IMR-90 (cell line): ENCODE results near the gene TSKU. TPM values are rescaled to one million over a fixed set of nuclear protein-coding genes. Genes with fewer than 3 reads are reported as not detected.

ENCODE experiments used
- ATAC-seq: fragments of 200-7000 bp; cut with Tn5 transposase; 2 replicates; pipeline ENCODE4 v1.9.1; 2020; ENCODE audit warnings: low read depth, mild to moderate bottlenecking, moderate library complexity
- BruUV-seq: library from RNA; stranded (reverse); fragments of 400-500 nt; replicated peaks from 2 replicates; lab custom pipeline; 2021; lab: Mats Ljungman, UMichigan
- CTCF ChIA-PET: fragments of 300-600 bp; formaldehyde crosslinking; extraction: SDS; loops from one replicate; lab custom pipeline; 2021; ENCODE audit warnings: antibody characterized with exemption; lab: Yijun Ruan, JAX
- POLR2A ChIA-PET: fragments of 300-600 bp; sonication (Branson Sonifier 250); formaldehyde crosslinking; loops from one replicate; lab custom pipeline; 2022; ENCODE audit warnings: antibody characterized with exemption; ENCODE audit not compliant: unreplicated experiment; lab: Charles Lee
- DNase-seq: peaks from one replicate; pipeline ENCODE4 v3.0.0; 2013
- H2AFZ ChIP-seq: replicated peaks from 2 replicates; pipeline ENCODE3; 2013; ENCODE audit warnings: low read length, mild to moderate bottlenecking; ENCODE audit not compliant: poor library complexity
- H2AK5ac ChIP-seq: 2 replicates; pipeline ENCODE4 v1.6.1; 2013; ENCODE audit warnings: low read depth, low read length, inconsistent platforms
- H2AK9ac ChIP-seq: replicated peaks from 2 replicates; pipeline ENCODE3; 2013; ENCODE audit warnings: mild to moderate bottlenecking, low read depth, low read length, moderate library complexity; ENCODE audit not compliant: poor library complexity
- H2BK120ac ChIP-seq: 2 replicates; pipeline ENCODE4 v1.6.1; 2013; ENCODE audit warnings: low read depth, low read length, inconsistent platforms
- H2BK15ac ChIP-seq: 3 replicates; pipeline ENCODE4 v1.6.1; 2013; ENCODE audit warnings: low read depth, low read length, inconsistent platforms
- H2BK20ac ChIP-seq: 2 replicates; pipeline ENCODE4 v1.6.1; 2013; ENCODE audit warnings: low read depth, mild to moderate bottlenecking, inconsistent platforms, low read length, moderate library complexity
- H2BK5ac ChIP-seq: 2 replicates; pipeline ENCODE4 v1.6.1; 2013; ENCODE audit warnings: mild to moderate bottlenecking, low read depth, low read length, inconsistent platforms; ENCODE audit not compliant: poor library complexity, severe bottlenecking
- H3K14ac ChIP-seq: replicated peaks from 2 replicates; pipeline ENCODE4 v1.6.1; 2013; ENCODE audit warnings: low read depth, low read length, inconsistent platforms
- H3K18ac ChIP-seq: 2 replicates; pipeline ENCODE4 v1.6.1; 2013; ENCODE audit warnings: low read depth, low read length, control low read depth
- H3K23ac ChIP-seq: 2 replicates; pipeline ENCODE4 v1.6.1; 2013; ENCODE audit warnings: low read depth, low read length, inconsistent platforms
- H3K27ac ChIP-seq: 2 replicates; pipeline ENCODE4 v1.5.1; 2013; ENCODE audit warnings: mild to moderate bottlenecking, control low read depth, low read length; ENCODE audit not compliant: insufficient read depth
- H3K27me3 ChIP-seq: 2 replicates; pipeline ENCODE4 v1.6.1; 2013; ENCODE audit warnings: low read length; ENCODE audit not compliant: control insufficient read depth, insufficient read depth
- H3K36me3 ChIP-seq: 2 replicates; pipeline ENCODE4 v1.6.1; 2013; ENCODE audit warnings: low read length, mixed read lengths; ENCODE audit not compliant: control insufficient read depth, insufficient read depth
- H3K4ac ChIP-seq: 2 replicates; pipeline ENCODE4 v1.6.1; 2013; ENCODE audit warnings: low read depth, low read length, inconsistent platforms
- H3K4me1 ChIP-seq: 2 replicates; pipeline ENCODE4 v1.6.1; 2013; ENCODE audit warnings: low read length, mixed read lengths; ENCODE audit not compliant: control insufficient read depth, insufficient read depth
- H3K4me2 ChIP-seq: 2 replicates; pipeline ENCODE4 v1.6.1; 2013; ENCODE audit warnings: low read depth, mild to moderate bottlenecking, control low read depth, low read length, moderate library complexity
- H3K4me3 ChIP-seq: 2 replicates; pipeline ENCODE4 v1.5.1; 2013; ENCODE audit warnings: low read depth, mild to moderate bottlenecking, control low read depth, low read length, moderate library complexity; ENCODE audit not compliant: insufficient read depth
- H3K56ac ChIP-seq: 2 replicates; pipeline ENCODE4 v1.6.1; 2013; ENCODE audit warnings: low read length, inconsistent platforms; ENCODE audit not compliant: insufficient read depth; ENCODE audit errors: extremely low read depth
- H3K79me1 ChIP-seq, 2 experiments: 2 replicates each; pipeline ENCODE4 v1.6.1; 2013; ENCODE audit warnings: low read length in 2 of 2, inconsistent platforms in 1 of 2, low read depth in 1 of 2
- H3K9ac ChIP-seq: 2 replicates; pipeline ENCODE4 v1.6.1; 2013; ENCODE audit warnings: low read depth, low read length, control low read depth
- H3K9me1 ChIP-seq: 2 replicates; pipeline ENCODE4 v1.6.1; 2013; ENCODE audit warnings: low read length, inconsistent platforms; ENCODE audit not compliant: insufficient read depth
- H3K9me3 ChIP-seq: 2 replicates; pipeline ENCODE4 v1.6.1; 2013; ENCODE audit warnings: low read length; ENCODE audit not compliant: control insufficient read depth, insufficient read depth
- H4K20me1 ChIP-seq: 2 replicates; pipeline ENCODE4 v1.6.1; 2013; ENCODE audit warnings: low read length, inconsistent platforms; ENCODE audit not compliant: insufficient read depth
- H4K5ac ChIP-seq: 2 replicates; pipeline ENCODE4 v1.6.1; 2013; ENCODE audit warnings: mild to moderate bottlenecking, low read depth, low read length, control low read depth
- H4K8ac ChIP-seq, 2 experiments: 2 replicates each; pipeline ENCODE4 v1.6.1; 2013; ENCODE audit warnings: low read depth in 2 of 2, low read length in 2 of 2, control low read depth in 1 of 2, inconsistent platforms in 1 of 2
- H4K91ac ChIP-seq: 2 replicates; pipeline ENCODE4 v1.6.1; 2013; ENCODE audit warnings: low read depth, low read length, inconsistent platforms; ENCODE audit not compliant: insufficient read depth
- MAFK ChIP-seq: IDR thresholded peaks from 2 replicates; pipeline ENCODE4 v1.6.1; 2012; ENCODE audit warnings: low read depth, low read length, improper control_type of control experiment
- WGBS, 2 experiments: methylation state at CpG; one replicate each; pipeline versions ENCODE4 v1.1.5 to v1.1.7; 2013; ENCODE audit warnings: missing lambda C conversion rate in 2 of 2; ENCODE audit not compliant: insufficient read length in 1 of 2; ENCODE audit errors: extremely low coverage in 2 of 2; 5-methylcytosine and 5-hydroxymethylcytosine counted together
- dilution Hi-C: fragments of 300-500 bp; cut with HindIII; formaldehyde crosslinking; loops from one replicate; pipeline ENCODE4 v1.14.3; 2018; ENCODE audit warnings: low sequenced_read_pairs; ENCODE audit not compliant: unreplicated experiment
- in situ Hi-C: fragments of 300-500 bp; cut with MboI; formaldehyde crosslinking; loops from 3 replicates; pipeline ENCODE4 v1.14.3; 2019; ENCODE audit warnings: low sequenced_read_pairs, inconsistent platforms, mixed read lengths
- intact Hi-C: fragments of 100-400 bp; cut with micrococcal nuclease; formaldehyde crosslinking; loops from 2 replicates; pipeline ENCODE4 v1.10.0; 2022
- polyA plus RNA-seq, 3 experiments: library from polyadenylated mRNA; depleted of rRNA; stranded (reverse); fragments of >200 nt; gene quantifications; 2 replicates each; pipeline ENCODE4 v1.2.3, GENCODE V29; 2012; ENCODE audit warnings: low replicate concordance in 1 of 3
- total RNA-seq: library from RNA; depleted of rRNA; stranded (reverse); fragments of >200 nt; gene quantifications from 2 replicates; pipeline ENCODE4 v1.2.3, GENCODE V29; 2012

Gene TSKU
- total and polyA plus RNA-seq, 2 of the 4 experiments (the other 2 are of a cell fraction), result 6.8 to 26.6 TPM

DNA sequence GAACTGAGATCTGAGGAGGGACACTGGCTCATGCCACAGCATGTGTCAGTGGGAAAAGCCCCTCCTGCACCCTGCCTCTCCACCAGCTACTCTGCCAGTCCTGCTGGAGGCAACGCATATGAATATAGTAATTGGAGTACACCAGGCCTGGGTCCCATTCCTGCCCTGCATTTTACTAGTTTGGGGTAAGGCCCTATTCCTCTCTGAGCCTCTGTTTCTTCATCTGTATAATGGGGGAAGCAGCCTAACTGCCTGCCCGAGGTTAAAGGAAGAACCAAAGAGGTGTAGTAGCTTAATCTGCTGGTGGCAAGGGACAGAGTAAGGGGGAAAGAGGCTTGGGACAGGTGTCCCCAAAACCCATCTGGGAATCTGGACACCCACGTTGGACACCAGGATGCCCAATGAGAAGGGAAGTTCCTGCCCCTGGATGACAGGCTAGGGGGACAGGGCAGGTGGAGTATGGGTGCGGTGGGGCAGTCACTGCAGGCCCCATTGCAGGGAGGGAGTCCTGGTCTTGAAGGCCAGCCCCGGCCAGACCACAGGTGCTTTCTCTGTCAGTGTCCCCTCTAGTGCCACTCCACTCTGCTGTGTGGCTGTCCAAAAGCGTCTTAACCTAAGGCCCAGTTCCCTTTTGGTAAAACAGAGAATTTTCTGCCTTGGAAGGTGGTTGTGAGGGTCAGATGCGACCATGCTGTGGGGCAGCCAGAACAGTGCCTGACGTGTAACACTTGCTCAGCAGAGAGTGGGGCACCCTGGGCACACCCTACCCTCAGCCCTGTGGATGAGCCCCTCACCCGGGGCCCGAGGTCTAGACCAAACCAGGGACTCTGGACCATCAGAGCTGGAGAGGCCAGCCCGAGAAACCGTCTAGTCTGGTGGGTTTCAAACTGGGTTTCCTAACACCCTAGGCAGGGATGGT lies 11.5 kb downstream of the TSKU start:
- ATAC-seq (no peak), DNase-seq (no peak)
- WGBS, 2 experiments, result no CpG with 5 or more reads among the region's 12 CpGs
- H3K18ac ChIP-seq, result no peak overlapping the region
- H2AK9ac ChIP-seq, result no peak overlapping the region
- H3K4me1 ChIP-seq, result peaks cover 5% of the 10 kb centered on the region; the same call in 1 of the 2 replicates
- H2BK5ac ChIP-seq, result no peak overlapping the region
- no peak overlapping the region for H3K23ac ChIP-seq
- H3K14ac ChIP-seq, result no peak overlapping the region
- no peak overlapping the region for H2BK20ac ChIP-seq
- H4K5ac ChIP-seq, result no peak overlapping the region
- intact Hi-C loops (no loop called here), in situ Hi-C loops (no loop called here), dilution Hi-C loops (no loop called here)
- no peak overlapping the region for H2BK15ac ChIP-seq
- H3K4me2 ChIP-seq, result no peak overlapping the region
- H3K4me3 ChIP-seq, result no peak overlapping the region
- CTCF ChIA-PET, result no interaction called here
- no peak overlapping the region for H4K8ac ChIP-seq
- no peak overlapping the region for H3K9ac ChIP-seq
- H2AK5ac ChIP-seq, result no peak overlapping the region
- BruUV-seq, result no TSS peak
- H3K9me3 ChIP-seq, result no peaks in the 10 kb centered on the region
- peaks cover 17 to 50% of the 10 kb centered on the region in 2 experiments; a peak in 3 of 4 replicates for H3K79me1 ChIP-seq
- H2BK120ac ChIP-seq, result no peak overlapping the region
- H3K56ac ChIP-seq, result no peak overlapping the region
- no peaks in the 10 kb centered on the region; the same call in 1 of the 2 replicates for H3K9me1 ChIP-seq
- no peak overlapping the region for H2AFZ ChIP-seq
- H3K4ac ChIP-seq, result no peak overlapping the region
- H3K27ac ChIP-seq, result no peak overlapping the region
- POLR2A ChIA-PET, result no interaction called here
- H3K36me3 ChIP-seq, result peaks cover 31% of the 10 kb centered on the region
- H4K91ac ChIP-seq, result no peak overlapping the region
- H3K27me3 ChIP-seq, result no peaks in the 10 kb centered on the region
- TF ChIP-seq MAFK, result no peak
- peaks cover 92% of the 10 kb centered on the region for H4K20me1 ChIP-seq
